K562 (cell line): ENCODE results near the gene CD151. TPM values are rescaled to one million over a fixed set of nuclear protein-coding genes. Genes with fewer than 3 reads are reported as not detected.

Source experiments
- ATAC-seq: fragments of 200-7000 bp; cut with Tn5 transposase; 3 replicates; pipeline ENCODE4 v1.9.1; 2020; ENCODE audit warnings: moderate library complexity
- BruUV-seq: library from RNA; stranded (reverse); fragments of 400-500 nt; replicated peaks from 2 replicates; lab custom pipeline; 2021; lab: Mats Ljungman, UMichigan
- CTCF ChIA-PET: fragments of 300-600 bp; formaldehyde crosslinking; extraction: SDS; loops from one replicate; lab custom pipeline; 2021; ENCODE audit warnings: low intra/inter-chr PET ratio; lab: Yijun Ruan, JAX
- POLR2A ChIA-PET: fragments of 300-600, 350-650 bp; sonication (Branson Sonifier 250); formaldehyde crosslinking; extraction: SDS; loops from one replicate; lab custom pipeline; 2021; ENCODE audit warnings: antibody characterized with exemption, inconsistent platforms; lab: Yijun Ruan, JAX
- DNase-seq, 4 experiments: peaks; one replicate each; pipeline versions ENCODE4 v3.0.0 to v3.0.0-alpha.2; 2011 to 2018; ENCODE audit warnings: low spot score in 3 of 4, mixed read lengths in 3 of 4; ENCODE audit errors: extremely low read depth in 1 of 4
- FAIRE-seq: peaks from 2 replicates; lab custom pipeline; 2011; peaks lifted over from hg19 to GRCh38; lab: Jason Lieb, UNC
- H2AFZ ChIP-seq: 2 replicates; pipeline ENCODE4 v1.6.0; 2011; ENCODE audit warnings: low read depth, low read length, control low read depth, inconsistent platforms
- H3K27ac ChIP-seq: fragments of 200-600 bp; 3 replicates; pipeline ENCODE4 v1.8.0; 2011; ENCODE audit warnings: low read depth, mild to moderate bottlenecking, control low read depth, inconsistent platforms, low read length, moderate library complexity, mixed read lengths; ENCODE audit errors: extremely low read depth
- H3K27me3 ChIP-seq, 2 experiments: fragments of 300-600 bp in 1 of 2; 2 replicates in 1 of 2; 3 replicates in 1 of 2; pipeline versions ENCODE4 v1.6.0 to v1.8.0; 2011; ENCODE audit warnings: inconsistent platforms in 2 of 2, low read length in 2 of 2, mild to moderate bottlenecking in 1 of 2, mixed read lengths in 1 of 2, moderate library complexity in 1 of 2; ENCODE audit not compliant: control insufficient read depth in 2 of 2, insufficient read depth in 2 of 2
- H3K36me3 ChIP-seq: fragments of 300-600 bp; 3 replicates; pipeline ENCODE4 v1.8.0; 2011; ENCODE audit warnings: mild to moderate bottlenecking, low read length, inconsistent platforms; ENCODE audit not compliant: control insufficient read depth, insufficient read depth
- H3K4me1 ChIP-seq, 2 experiments: fragments of 200-600 bp in 1 of 2; replicated peaks in 1 of 2; 2 replicates in 1 of 2; 3 replicates in 1 of 2; pipeline versions ENCODE4 v1.5.1 to v1.8.0; 2011; ENCODE audit warnings: inconsistent platforms in 2 of 2, low read length in 2 of 2, mild to moderate bottlenecking in 1 of 2, mixed read lengths in 1 of 2, moderate library complexity in 1 of 2; ENCODE audit not compliant: control insufficient read depth in 2 of 2, insufficient read depth in 2 of 2
- H3K4me2 ChIP-seq: 2 replicates; pipeline ENCODE4 v1.6.1; 2011; ENCODE audit warnings: low read length, control low read depth, inconsistent platforms, mixed read lengths; ENCODE audit not compliant: insufficient read depth
- H3K4me3 ChIP-seq: fragments of 200-600 bp; sonication (generic), shearing (Covaris generic); 2 replicates; pipeline ENCODE4 v1.5.1; 2016; ENCODE audit warnings: control low read depth, inconsistent platforms
- H3K79me2 ChIP-seq: fragments of 200-600 bp; 3 replicates; pipeline ENCODE4 v1.8.0; 2011; ENCODE audit warnings: low read length, inconsistent platforms; ENCODE audit not compliant: control insufficient read depth, insufficient read depth
- H3K9ac ChIP-seq, 2 experiments: 2 replicates each; pipeline versions ENCODE4 v1.6.0 to v1.6.1; 2011; ENCODE audit warnings: low read depth in 2 of 2, low read length in 2 of 2, control low read depth in 1 of 2, inconsistent platforms in 1 of 2, mild to moderate bottlenecking in 1 of 2, mixed read lengths in 1 of 2; ENCODE audit not compliant: insufficient read depth in 1 of 2
- H3K9me1 ChIP-seq: one replicate; pipeline ENCODE4 v1.6.0; 2011; ENCODE audit warnings: inconsistent platforms, mild to moderate bottlenecking, low read length, moderate library complexity; ENCODE audit not compliant: control insufficient read depth, insufficient read depth
- H3K9me3 ChIP-seq: replicated peaks from 2 replicates; pipeline ENCODE4 v1.5.1; 2011; ENCODE audit warnings: low read depth, low read length, inconsistent platforms; ENCODE audit not compliant: control insufficient read depth, insufficient read depth
- H4K20me1 ChIP-seq: replicated peaks from 2 replicates; pipeline ENCODE4 v1.6.1; 2011; ENCODE audit warnings: low read length, inconsistent platforms, mixed read lengths; ENCODE audit not compliant: control insufficient read depth, insufficient read depth
- CBFA2T2 ChIP-seq: fragments of 450-650 bp; conservative IDR thresholded peaks from 2 replicates; pipeline ENCODE4 v1.6.1; 2017; ENCODE audit warnings: mild to moderate bottlenecking
- EP300 ChIP-seq: IDR thresholded peaks from 2 replicates; pipeline ENCODE4 v1.6.1; 2012; ENCODE audit warnings: low read length, improper control_type of control experiment
- FOS ChIP-seq: IDR thresholded peaks from 3 replicates; pipeline ENCODE4 v1.6.1; 2011; ENCODE audit not compliant: insufficient read length; ENCODE audit errors: extremely low read depth
- HNRNPH1 ChIP-seq: fragments of 200-400 bp; formaldehyde crosslinking; optimal IDR thresholded peaks from 2 replicates; pipeline ENCODE3; 2017; ENCODE audit warnings: low read depth, mild to moderate bottlenecking, low read length, moderate library complexity
- MCM7 ChIP-seq, 2 experiments: fragments of 450-650 bp; IDR thresholded peaks; 2 replicates each; pipeline ENCODE4 v1.6.1; 2016 to 2018
- NFE2L1 ChIP-seq: fragments of 450-650 bp; IDR thresholded peaks from 2 replicates; pipeline ENCODE4 v1.6.1; 2016; ENCODE audit warnings: missing genetic modification characterization, low read depth, mild to moderate bottlenecking, missing compliant biosample characterization, moderate library complexity, borderline replicate concordance
- NR2C1 ChIP-seq, 2 experiments: fragments of 450-650 bp; IDR thresholded peaks; 2 replicates each; pipeline ENCODE4 v1.6.1; 2017; ENCODE audit warnings: mild to moderate bottlenecking in 2 of 2, antibody characterized with exemption in 1 of 2, inconsistent platforms in 1 of 2, missing compliant biosample characterization in 1 of 2, missing genetic modification characterization in 1 of 2
- POLR2B ChIP-seq: fragments of 450-650 bp; IDR thresholded peaks from 2 replicates; pipeline ENCODE4 v1.6.1; 2018; ENCODE audit warnings: low read depth; ENCODE audit not compliant: partially characterized antibody
- POLR2H ChIP-seq: IDR thresholded peaks from 2 replicates; pipeline ENCODE4 v1.6.1; 2016; ENCODE audit warnings: missing genetic modification characterization, low read depth, mild to moderate bottlenecking, control low read depth, missing compliant biosample characterization, moderate library complexity
- SP2 ChIP-seq: IDR thresholded peaks from 2 replicates; pipeline ENCODE4 v1.6.1; 2011; ENCODE audit warnings: mild to moderate bottlenecking, low read depth, low read length, moderate library complexity; ENCODE audit not compliant: poor library complexity, severe bottlenecking; ENCODE audit errors: extremely low read depth
- ZNF124 ChIP-seq: sonication (generic); formaldehyde crosslinking; IDR thresholded peaks from 2 replicates; pipeline ENCODE4 v1.8.1; 2022; ENCODE audit warnings: missing genetic modification reagents
- ZNF324 ChIP-seq: fragments of 250-450 bp; sonication (Bioruptor Pico); IDR thresholded peaks from 2 replicates; pipeline ENCODE4 v1.4.0; 2020; ENCODE audit warnings: mild to moderate bottlenecking
- ZNF583 ChIP-seq: fragments of 250-450 bp; sonication (Bioruptor Pico); IDR thresholded peaks from 2 replicates; pipeline ENCODE4 v1.4.0; 2020
- ZNF699 ChIP-seq: fragments of 250-450 bp; sonication (Bioruptor Pico); IDR thresholded peaks from 2 replicates; pipeline ENCODE4 v1.8.0; 2021; ENCODE audit warnings: mild to moderate bottlenecking, moderate library complexity; ENCODE audit not compliant: insufficient replicate concordance
- ZNF76 ChIP-seq: fragments of 250-450 bp; sonication (Bioruptor Pico); IDR thresholded peaks from 2 replicates; pipeline ENCODE4 v1.4.0; 2020; ENCODE audit warnings: mild to moderate bottlenecking, moderate library complexity, borderline replicate concordance
- ZNF77 ChIP-seq: fragments of 250-450 bp; sonication (Bioruptor Pico); IDR thresholded peaks from 2 replicates; pipeline ENCODE4 v1.5.0; 2020
- WGBS: fragments of 100-300 bp; shearing (Covaris generic); methylation state at CpG from one replicate; pipeline ENCODE4 v1.1.6; 2016; ENCODE audit warnings: low coverage, mixed read lengths; ENCODE audit not compliant: insufficient coverage; ENCODE audit errors: missing lambda C conversion rate; 5-methylcytosine and 5-hydroxymethylcytosine counted together
- in situ Hi-C: fragments of 300-500 bp; cut with MboI; formaldehyde crosslinking; loops from 4 replicates; pipeline ENCODE4 v1.15.0; 2018; ENCODE audit warnings: inconsistent platforms, mixed read lengths
- intact Hi-C: fragments of 100-400 bp; cut with micrococcal nuclease; formaldehyde crosslinking; loops from 2 replicates; pipeline ENCODE4 v1.14.2; 2022
- polyA plus RNA-seq, 8 experiments: library from polyadenylated mRNA; depleted of rRNA in 4 of 8; stranded (reverse) in 5 of 8; unstranded in 3 of 8; fragments of >200 nt; fragmentation: Nextera tagmentation in 2 of 8; fragmentation: Illumina TruSeq in 1 of 8; extraction: Ambion mirVana in 2 of 8; extraction: Trizol in 1 of 8; gene quantifications; 2 replicates each; pipeline versions ENCODE4 v1.2.1 to v1.2.3, GENCODE V29; 2011 to 2014; ENCODE audit warnings: inconsistent platforms in 1 of 8, missing spikeins in 1 of 8
- total RNA-seq, 7 experiments: library from RNA; depleted of rRNA in 6 of 7; stranded (reverse); fragments of >200 nt in 6 of 7; fragmentation: Illumina TruSeq in 2 of 7; extraction: Trizol in 2 of 7; gene quantifications; 2 replicates each; pipeline versions ENCODE4 v1.2.1 to v1.2.3, GENCODE V29; 2011 to 2021; ENCODE audit warnings: low replicate concordance in 1 of 7
- TF ChIP-seq, protein P1 (sequence below): sonication (generic); formaldehyde crosslinking; IDR thresholded peaks from 2 replicates; pipeline ENCODE4 v1.5.0; 2020; ENCODE audit warnings: missing genetic modification reagents
- TF ChIP-seq, protein P2 (sequence below): fragments of 450-650 bp; IDR thresholded peaks from 2 replicates; pipeline ENCODE4 v1.6.1; 2014; ENCODE audit warnings: low read depth, mild to moderate bottlenecking, moderate library complexity, borderline replicate concordance
- TF ChIP-seq, protein P3 (sequence below): fragments of 250-450 bp; sonication (Bioruptor Pico); IDR thresholded peaks from 2 replicates; pipeline ENCODE4 v1.4.0; 2020; ENCODE audit warnings: borderline replicate concordance

Gene CD151
- total and polyA plus RNA-seq, 9 of the 15 experiments (the other 6 are each of a cell fraction or from before 2014, with no cell fraction given) = 2.3 to 187 (median 140) TPM

DNA sequence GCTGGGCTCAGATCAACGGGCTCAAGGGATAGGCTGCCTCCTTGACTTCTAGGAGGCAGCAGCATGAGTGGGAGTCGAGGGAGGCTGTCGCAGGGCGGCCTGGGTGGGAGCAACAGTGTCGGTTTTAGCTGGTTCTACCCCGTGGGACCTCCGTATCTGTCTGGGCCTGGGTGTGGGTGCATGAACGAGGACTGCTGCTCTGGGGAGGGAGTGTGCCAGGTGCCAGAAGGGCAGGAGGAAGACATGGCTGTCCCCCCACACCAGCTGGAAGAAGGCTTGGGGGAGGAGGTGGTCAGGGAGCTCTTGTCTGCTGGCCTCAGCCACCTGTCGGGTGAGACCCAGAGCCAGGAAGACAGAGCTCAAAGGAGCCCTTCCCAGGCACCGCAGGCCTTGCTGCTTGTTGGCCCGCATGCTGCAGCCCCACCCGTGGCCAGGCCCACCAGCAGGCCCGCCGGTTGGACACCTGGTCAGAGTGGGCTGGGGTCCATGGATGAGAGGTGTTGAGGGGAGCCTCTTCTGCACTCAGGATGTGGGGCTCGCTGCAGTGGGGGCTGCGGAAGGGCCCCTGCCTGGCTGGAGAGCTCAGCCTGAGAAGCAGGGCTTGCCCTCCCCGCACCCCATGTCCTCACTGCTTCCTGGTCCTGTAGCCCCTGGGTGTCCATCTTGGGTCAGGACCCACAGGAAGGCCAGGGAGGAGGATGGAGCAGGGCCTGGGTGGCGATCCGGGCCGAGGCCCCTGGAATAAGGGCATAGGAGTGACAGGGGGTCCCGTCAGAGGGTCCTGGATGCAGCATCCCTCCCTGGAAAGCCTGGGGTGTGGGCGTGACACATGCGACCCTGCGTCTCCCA, 46.3 kb upstream of the CD151 start:
- Histone ChIP-seq H3K36me3 (peaks cover 2% of the 10 kb centered on the region; the same call in 1 of the 3 replicates), H2AFZ (no peak overlapping the region), H3K27me3 (no peaks in the 10 kb centered on the region), H3K4me2 (no peak overlapping the region), H3K4me1 (peaks cover 0 to 74% of the 10 kb centered on the region in 2 experiments; a peak in 2 of 5 replicates), H3K9me3 (no peaks in the 10 kb centered on the region), H3K4me3 (no peak overlapping the region), H3K79me2 (no peaks in the 10 kb centered on the region), H4K20me1 (no peaks in the 10 kb centered on the region), H3K9me1 (peaks cover 3% of the 10 kb centered on the region), H3K27ac (no peak overlapping the region), H3K9ac (peak overlapping the region in 1 of 2 experiments; percentile 76; a peak in 2 of 4 replicates)
- ChIA-PET POLR2A (interaction anchor here (0.6 to 1.1 kb wide), 6 partner anchors 9 to 238 kb away, joined by 3 to 4 read pairs (median 3); partner anchors contain the start of gene PIDD1), CTCF (no interaction called here)
- no TSS peak for BruUV-seq
- DNase-seq (no peak), ATAC-seq (no peak; the same call in 2 of the 3 replicates), FAIRE-seq (no peak)
- in situ Hi-C loops (no loop called here), intact Hi-C loops (no loop called here)
- 27% methylated on average over 22 of the region's 24 CpGs for whole genome bisulfite sequencing
- TF ChIP-seq, protein P1, sequence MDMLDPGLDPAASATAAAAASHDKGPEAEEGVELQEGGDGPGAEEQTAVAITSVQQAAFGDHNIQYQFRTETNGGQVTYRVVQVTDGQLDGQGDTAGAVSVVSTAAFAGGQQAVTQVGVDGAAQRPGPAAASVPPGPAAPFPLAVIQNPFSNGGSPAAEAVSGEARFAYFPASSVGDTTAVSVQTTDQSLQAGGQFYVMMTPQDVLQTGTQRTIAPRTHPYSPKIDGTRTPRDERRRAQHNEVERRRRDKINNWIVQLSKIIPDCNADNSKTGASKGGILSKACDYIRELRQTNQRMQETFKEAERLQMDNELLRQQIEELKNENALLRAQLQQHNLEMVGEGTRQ (CRISPR knock-in tag) = no peak
- TF ChIP-seq ZNF699 (no peak), ZNF124 (CRISPR knock-in tag) (no peak), EP300 (no peak), FOS (no peak), ZNF76 (no peak), ZNF77 (no peak), NR2C1 (IDR thresholded peaks at IDR 0.05) (no peak), NR2C1 (tag; IDR thresholded peaks at IDR 0.05) (no peak), ZNF583 (CRISPR knock-in tag) (no peak), SP2 (no peak), ZNF324 (CRISPR knock-in tag) (no peak), NFE2L1 (tag) (no peak), HNRNPH1 (no peak), CBFA2T2 (no peak), MCM7 (IDR thresholded peaks at IDR 0.05) (no peak), POLR2H (tag) (no peak), POLR2B (peak; percentile 30)
- TF ChIP-seq, protein P2, sequence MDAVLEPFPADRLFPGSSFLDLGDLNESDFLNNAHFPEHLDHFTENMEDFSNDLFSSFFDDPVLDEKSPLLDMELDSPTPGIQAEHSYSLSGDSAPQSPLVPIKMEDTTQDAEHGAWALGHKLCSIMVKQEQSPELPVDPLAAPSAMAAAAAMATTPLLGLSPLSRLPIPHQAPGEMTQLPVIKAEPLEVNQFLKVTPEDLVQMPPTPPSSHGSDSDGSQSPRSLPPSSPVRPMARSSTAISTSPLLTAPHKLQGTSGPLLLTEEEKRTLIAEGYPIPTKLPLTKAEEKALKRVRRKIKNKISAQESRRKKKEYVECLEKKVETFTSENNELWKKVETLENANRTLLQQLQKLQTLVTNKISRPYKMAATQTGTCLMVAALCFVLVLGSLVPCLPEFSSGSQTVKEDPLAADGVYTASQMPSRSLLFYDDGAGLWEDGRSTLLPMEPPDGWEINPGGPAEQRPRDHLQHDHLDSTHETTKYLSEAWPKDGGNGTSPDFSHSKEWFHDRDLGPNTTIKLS = no peak
- TF ChIP-seq, protein P3, sequence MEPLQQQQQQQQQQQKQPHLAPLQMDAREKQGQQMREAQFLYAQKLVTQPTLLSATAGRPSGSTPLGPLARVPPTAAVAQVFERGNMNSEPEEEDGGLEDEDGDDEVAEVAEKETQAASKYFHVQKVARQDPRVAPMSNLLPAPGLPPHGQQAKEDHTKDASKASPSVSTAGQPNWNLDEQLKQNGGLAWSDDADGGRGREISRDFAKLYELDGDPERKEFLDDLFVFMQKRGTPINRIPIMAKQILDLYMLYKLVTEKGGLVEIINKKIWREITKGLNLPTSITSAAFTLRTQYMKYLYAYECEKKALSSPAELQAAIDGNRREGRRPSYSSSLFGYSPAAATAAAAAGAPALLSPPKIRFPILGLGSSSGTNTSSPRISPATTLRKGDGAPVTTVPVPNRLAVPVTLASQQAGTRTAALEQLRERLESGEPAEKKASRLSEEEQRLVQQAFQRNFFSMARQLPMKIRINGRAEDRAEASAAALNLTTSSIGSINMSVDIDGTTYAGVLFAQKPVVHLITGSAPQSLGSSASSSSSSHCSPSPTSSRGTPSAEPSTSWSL (CRISPR knock-in tag) = no peak
